ENCODE measurements around the gene NSD2.

NSD2 gene

GRCh38 chr4:1975880-1976279 is 104.7 kb downstream of the NSD2 start:
- peaks cover 28% of the 10 kb centered on the region for H3K36me3 ChIP-seq (ENCODE audit: control insufficient read depth, insufficient read depth, low read length)

DNA sequence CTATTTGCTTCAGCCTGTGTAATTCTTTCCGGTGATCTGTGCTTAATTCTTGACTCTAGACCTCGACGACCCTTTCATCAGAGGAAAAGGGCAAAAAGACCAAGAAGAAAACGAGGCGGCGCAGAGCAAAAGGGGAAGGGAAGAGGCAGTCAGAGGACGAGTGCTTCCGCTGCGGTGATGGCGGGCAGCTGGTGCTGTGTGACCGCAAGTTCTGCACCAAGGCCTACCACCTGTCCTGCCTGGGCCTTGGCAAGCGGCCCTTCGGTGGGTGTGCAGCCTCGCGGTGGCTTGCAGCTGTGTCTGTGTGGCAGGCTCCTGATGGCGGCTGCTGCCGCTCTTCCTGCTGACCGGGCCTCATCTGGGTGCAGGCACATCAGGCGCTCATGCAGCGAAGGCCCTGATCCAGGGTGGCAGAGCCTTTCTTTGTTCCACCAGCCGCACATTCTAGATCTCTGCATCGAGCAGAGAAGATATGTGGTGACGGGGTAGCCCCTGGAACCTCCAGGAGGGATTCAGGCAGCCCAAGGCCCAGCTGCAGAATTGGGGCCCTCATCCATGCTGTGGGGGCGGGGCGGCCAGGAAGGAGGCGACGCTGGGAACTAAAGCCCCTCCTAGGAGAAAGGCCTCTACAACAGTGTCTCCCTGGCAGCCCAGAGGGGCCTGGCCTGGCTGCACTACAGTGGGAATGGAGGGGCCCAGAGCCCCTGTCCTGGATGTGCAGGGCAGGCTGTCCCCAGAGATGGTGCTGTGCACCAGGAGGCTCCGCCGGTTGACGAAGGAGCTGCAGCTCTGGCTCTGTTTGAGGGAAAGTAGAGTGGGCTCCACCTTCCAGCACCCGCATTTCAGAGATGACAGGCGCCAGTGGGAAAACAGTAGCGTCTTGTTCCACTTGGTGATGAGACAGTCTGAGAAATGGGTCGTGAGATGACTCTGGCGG is 105.5 kb downstream of the NSD2 start:
- H3K9ac ChIP-seq (ENCODE audit: low read length) = no peak overlapping the region
- no peaks in the 10 kb centered on the region for H3K4me1 ChIP-seq (ENCODE audit: control insufficient read depth, insufficient read depth, low read length)
- no peak overlapping the region for H3K27ac ChIP-seq (ENCODE audit: low read depth, low read length)
- H3K36me3 ChIP-seq (ENCODE audit: control insufficient read depth, insufficient read depth, low read length) = peaks cover 31% of the 10 kb centered on the region
- H3K4me3 ChIP-seq (ENCODE audit: low read length) = no peak overlapping the region
- no peaks in the 10 kb centered on the region for H3K27me3 ChIP-seq (ENCODE audit: control insufficient read depth, insufficient read depth, low read length)

More at GRCh38 chr4:1975880-1976279, 104.7 kb downstream of the NSD2 start:
- H3K27me3 ChIP-seq (ENCODE audit: control insufficient read depth, insufficient read depth, low read length) = no peaks in the 10 kb centered on the region
- no peak overlapping the region for H3K4me3 ChIP-seq (ENCODE audit: low read length)
- no peak overlapping the region for H3K9ac ChIP-seq (ENCODE audit: low read length)
- no peak overlapping the region for H3K27ac ChIP-seq (ENCODE audit: low read depth, low read length)
- no peaks in the 10 kb centered on the region for H3K4me1 ChIP-seq (ENCODE audit: control insufficient read depth, insufficient read depth, low read length)

- no peak overlapping the region for H3K4me3 ChIP-seq (ENCODE audit: low read length)
- no peaks in the 10 kb centered on the region for H3K4me1 ChIP-seq (ENCODE audit: control insufficient read depth, insufficient read depth, low read length)
- H3K27me3 ChIP-seq (ENCODE audit: control insufficient read depth, insufficient read depth, low read length) = no peaks in the 10 kb centered on the region
- H3K36me3 ChIP-seq (ENCODE audit: control insufficient read depth, insufficient read depth, low read length) = peaks cover 28% of the 10 kb centered on the region
- H3K9ac ChIP-seq (ENCODE audit: low read length) = no peak overlapping the region
- no peak overlapping the region for H3K27ac ChIP-seq (ENCODE audit: low read depth, low read length)
These were observed 107.0 kb downstream of the NSD2 start for GRCh38 chr4:1978226-1978625.

DNA sequence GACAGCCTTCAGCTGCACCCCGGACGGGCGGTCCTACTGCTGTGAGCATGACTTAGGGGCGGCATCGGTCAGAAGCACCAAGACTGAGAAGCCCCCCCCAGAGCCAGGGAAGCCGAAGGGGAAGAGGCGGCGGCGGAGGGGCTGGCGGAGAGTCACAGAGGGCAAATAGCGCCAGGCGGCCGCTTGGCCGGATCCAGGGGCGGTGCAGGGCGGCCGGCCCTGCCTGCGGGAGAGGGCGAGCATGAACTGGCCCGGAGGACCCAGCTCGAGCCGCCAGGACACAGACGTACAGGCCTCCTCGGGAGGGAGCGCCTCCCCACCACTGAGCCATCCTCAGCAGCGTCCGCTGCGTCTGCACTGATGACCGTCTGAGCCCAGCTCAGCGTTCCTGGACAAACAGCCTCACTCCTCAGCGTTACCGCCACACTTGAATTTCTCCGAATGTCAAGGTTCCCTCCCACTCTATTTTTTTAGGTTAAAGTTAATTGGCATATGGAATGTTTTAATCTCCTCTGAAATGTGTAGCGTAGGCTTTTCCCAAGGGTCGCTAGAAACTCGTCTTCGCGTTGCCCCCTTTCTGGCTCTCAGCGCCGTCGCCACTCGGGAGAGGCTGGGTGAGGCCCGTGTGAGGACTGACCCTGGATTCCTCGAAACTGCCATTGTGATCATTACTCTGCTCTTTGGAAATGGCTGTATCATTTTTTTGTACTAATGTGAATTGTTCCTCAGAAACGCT is 107.7 kb downstream of the NSD2 start:
- no peak overlapping the region for H3K27ac ChIP-seq (ENCODE audit: low read depth, low read length)
- peaks cover 32% of the 10 kb centered on the region for H3K36me3 ChIP-seq (ENCODE audit: control insufficient read depth, insufficient read depth, low read length)
- no peak overlapping the region for H3K4me3 ChIP-seq (ENCODE audit: low read length)
- no peak overlapping the region for H3K9ac ChIP-seq (ENCODE audit: low read length)
- H3K4me1 ChIP-seq (ENCODE audit: control insufficient read depth, insufficient read depth, low read length) = no peaks in the 10 kb centered on the region
- H3K27me3 ChIP-seq (ENCODE audit: control insufficient read depth, insufficient read depth, low read length) = no peaks in the 10 kb centered on the region

DNA sequence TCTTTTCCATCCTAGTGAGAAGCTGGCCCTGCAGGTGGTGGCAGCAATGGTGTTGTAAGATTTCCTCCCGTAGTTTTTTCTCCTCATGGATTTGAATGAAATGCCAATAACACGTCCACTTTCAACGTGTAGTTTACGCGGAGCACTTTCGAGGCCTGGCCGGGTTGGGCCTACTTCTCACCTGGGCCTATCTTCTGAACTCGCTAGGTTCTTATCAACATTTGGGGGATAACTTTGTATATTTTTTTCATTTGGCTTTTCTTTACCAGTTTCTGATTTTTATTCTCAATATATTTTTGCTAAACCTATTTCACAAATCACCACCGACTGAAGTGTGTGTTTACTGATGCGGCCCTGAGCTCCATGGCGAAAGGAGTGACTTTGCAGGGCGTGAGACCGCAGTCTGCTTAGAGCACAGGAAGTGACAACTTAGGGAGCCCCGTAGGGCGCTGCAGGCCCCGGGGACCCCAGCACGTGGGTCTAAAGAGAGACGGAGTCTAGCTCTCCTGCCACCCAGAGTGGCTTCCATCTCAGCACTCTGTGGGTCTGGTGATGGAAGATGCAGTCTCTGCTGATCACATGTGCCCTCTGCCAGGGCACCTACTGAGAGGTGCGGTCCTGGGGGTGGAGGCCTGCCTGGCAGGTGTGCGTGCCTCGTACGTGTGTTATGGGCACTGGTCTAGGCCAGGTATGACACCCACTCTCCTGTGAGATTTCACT is 108.4 kb downstream of the NSD2 start:
- H3K36me3 ChIP-seq (ENCODE audit: control insufficient read depth, insufficient read depth, low read length) = peaks cover 32% of the 10 kb centered on the region
- no peak overlapping the region for H3K4me3 ChIP-seq (ENCODE audit: low read length)
- no peaks in the 10 kb centered on the region for H3K4me1 ChIP-seq (ENCODE audit: control insufficient read depth, insufficient read depth, low read length)
- H3K27ac ChIP-seq (ENCODE audit: low read depth, low read length) = no peak overlapping the region
- H3K27me3 ChIP-seq (ENCODE audit: control insufficient read depth, insufficient read depth, low read length) = no peaks in the 10 kb centered on the region
- H3K9ac ChIP-seq (ENCODE audit: low read length) = no peak overlapping the region

DNA sequence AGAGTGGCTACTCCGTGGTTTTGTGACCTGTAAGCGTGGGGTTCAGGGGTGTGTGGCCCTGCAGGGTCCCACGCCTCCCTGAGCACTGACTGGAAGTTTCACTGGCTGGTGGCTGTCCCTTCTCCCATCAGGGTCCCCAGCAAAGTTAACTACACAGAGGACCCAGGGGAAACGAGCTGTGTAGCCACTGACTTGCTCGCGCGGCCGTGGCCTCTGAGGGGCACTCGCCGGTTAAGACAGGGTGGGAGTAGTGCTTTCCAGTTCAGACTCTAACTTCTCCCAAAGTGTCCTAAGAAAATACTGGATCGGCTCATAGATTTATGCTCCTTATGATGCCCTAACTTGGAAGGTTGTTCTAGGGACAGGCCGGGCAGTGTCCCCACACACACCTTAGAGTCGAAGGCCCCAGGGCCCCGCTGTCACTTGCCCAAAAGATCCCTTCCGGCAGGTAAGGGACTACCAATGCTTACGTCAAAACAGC is 109.4 kb downstream of the NSD2 start:
- Histone ChIP-seq H3K9ac (ENCODE audit: low read length) (no peak overlapping the region), H3K36me3 (ENCODE audit: control insufficient read depth, insufficient read depth, low read length) (peaks cover 35% of the 10 kb centered on the region)

GRCh38 chr4:1981251-1982058 is 110.3 kb downstream of the NSD2 start:
- H3K4me1 ChIP-seq (ENCODE audit: control insufficient read depth, insufficient read depth, low read length) = no peaks in the 10 kb centered on the region
- no peak overlapping the region for H3K4me3 ChIP-seq (ENCODE audit: low read length)
- no peak overlapping the region for H3K9ac ChIP-seq (ENCODE audit: low read length)
- H3K27me3 ChIP-seq (ENCODE audit: control insufficient read depth, insufficient read depth, low read length) = no peaks in the 10 kb centered on the region
- peaks cover 28% of the 10 kb centered on the region for H3K36me3 ChIP-seq (ENCODE audit: control insufficient read depth, insufficient read depth, low read length)
- no peak overlapping the region for H3K27ac ChIP-seq (ENCODE audit: low read depth, low read length)

More for the DNA sequence above, 109.4 kb downstream of the NSD2 start:
- Histone ChIP-seq H3K27ac (ENCODE audit: low read depth, low read length) (no peak overlapping the region), H3K4me1 (ENCODE audit: control insufficient read depth, insufficient read depth, low read length) (no peaks in the 10 kb centered on the region), H3K27me3 (ENCODE audit: control insufficient read depth, insufficient read depth, low read length) (no peaks in the 10 kb centered on the region), H3K4me3 (ENCODE audit: low read length) (no peak overlapping the region)

DNA sequence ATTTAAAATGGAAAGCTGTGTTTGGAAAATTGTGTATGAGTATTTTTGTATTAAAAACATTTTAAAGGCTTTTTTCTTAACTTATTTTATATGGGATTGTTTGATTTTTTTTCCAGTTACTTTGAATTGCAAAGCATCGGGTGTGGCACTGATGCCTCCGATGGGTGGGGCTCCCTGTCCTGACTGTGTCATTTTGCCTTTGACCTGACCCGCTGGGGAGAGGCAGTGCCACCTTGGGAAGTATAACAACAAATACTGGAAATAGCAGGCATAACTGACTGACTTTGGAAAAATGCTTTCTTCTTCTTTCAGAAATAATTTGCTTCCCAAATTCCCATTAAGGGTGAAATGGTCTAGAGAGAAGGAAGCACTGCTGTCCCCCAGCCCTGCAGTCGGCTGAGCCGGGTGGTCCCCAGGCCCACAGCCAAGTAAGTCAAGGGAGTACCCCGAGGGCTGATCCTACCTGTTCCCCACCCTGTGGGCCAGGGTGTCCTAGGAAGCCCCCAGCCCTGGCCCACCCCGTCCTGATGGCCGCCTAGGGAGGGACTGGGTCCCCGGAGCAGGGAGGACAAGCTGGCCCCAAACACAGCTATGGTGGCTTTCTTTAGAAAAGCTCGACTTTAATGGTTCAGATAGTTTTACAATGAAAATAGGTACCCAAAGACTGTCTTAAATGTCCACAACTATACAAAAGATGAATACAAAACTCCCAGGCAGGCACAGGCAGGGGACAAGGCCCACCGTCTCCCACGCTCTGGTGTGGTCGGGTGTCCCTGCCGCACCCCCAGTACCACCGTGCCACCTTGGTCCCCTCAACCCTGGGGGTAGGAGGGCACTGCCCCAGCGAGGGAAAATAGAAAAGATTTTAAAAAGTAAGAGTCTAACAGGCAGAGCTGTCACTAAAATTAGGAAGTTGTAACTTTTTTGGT is 111.2 kb downstream of the NSD2 start:
- no peak overlapping the region for H3K27ac ChIP-seq (ENCODE audit: low read depth, low read length)

DNA sequence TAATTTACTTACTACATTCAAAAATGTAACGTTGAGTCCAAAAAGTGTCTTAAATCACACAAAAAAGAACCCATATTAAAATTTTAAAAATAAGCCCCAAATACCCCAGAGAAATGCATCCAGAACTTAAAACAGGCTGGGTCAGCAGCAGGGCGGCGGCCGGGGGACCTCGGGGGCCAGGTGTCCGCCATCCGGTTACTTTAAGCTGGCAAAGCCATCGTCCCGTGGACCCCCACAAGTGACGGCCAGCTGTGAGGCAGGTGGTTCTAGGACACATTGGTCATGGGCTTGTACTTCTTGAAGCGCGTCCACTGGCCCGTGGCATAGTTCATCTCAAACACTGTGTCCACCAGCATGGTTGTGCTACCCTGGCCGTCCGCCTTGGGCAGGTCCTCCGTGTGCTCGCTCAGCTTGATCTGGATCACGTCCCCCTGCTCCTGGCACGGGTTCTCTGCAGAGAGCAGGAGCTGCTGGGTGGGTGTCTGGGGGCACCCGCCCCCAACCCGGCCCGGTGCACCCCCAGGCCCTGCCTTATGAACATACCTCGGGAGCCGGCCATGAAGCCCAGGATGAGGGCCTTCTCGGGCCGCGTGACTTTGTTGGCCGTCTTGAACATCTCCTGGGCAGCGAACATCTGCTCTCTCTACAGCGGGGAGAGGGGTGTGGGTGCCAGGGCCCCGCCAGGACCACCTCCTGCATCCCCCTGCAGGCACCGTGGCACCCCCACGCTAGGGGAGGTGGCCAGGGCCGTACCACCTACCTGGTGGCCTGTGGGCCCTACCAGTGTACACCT is 112.1 kb downstream of the NSD2 start:
- peaks cover 33% of the 10 kb centered on the region for H3K36me3 ChIP-seq (ENCODE audit: control insufficient read depth, insufficient read depth, low read length)
- no peak overlapping the region for H3K4me3 ChIP-seq (ENCODE audit: low read length)
- no peaks in the 10 kb centered on the region for H3K4me1 ChIP-seq (ENCODE audit: control insufficient read depth, insufficient read depth, low read length)
- no peak overlapping the region for H3K9ac ChIP-seq (ENCODE audit: low read length)
- no peaks in the 10 kb centered on the region for H3K27me3 ChIP-seq (ENCODE audit: control insufficient read depth, insufficient read depth, low read length)
- H3K27ac ChIP-seq (ENCODE audit: low read depth, low read length) = no peak overlapping the region

More for the DNA sequence above, 111.2 kb downstream of the NSD2 start:
- no peak overlapping the region for H3K4me3 ChIP-seq (ENCODE audit: low read length)
- peaks cover 28% of the 10 kb centered on the region for H3K36me3 ChIP-seq (ENCODE audit: control insufficient read depth, insufficient read depth, low read length)
- H3K27me3 ChIP-seq (ENCODE audit: control insufficient read depth, insufficient read depth, low read length) = no peaks in the 10 kb centered on the region
- no peak overlapping the region for H3K9ac ChIP-seq (ENCODE audit: low read length)
- H3K4me1 ChIP-seq (ENCODE audit: control insufficient read depth, insufficient read depth, low read length) = no peaks in the 10 kb centered on the region

GRCh38 chr4:1983846-1984405 is 112.7 kb downstream of the NSD2 start:
- H3K4me1 ChIP-seq (ENCODE audit: control insufficient read depth, insufficient read depth, low read length) = no peaks in the 10 kb centered on the region
- H3K36me3 ChIP-seq (ENCODE audit: control insufficient read depth, insufficient read depth, low read length) = peaks cover 33% of the 10 kb centered on the region
- no peak overlapping the region for H3K9ac ChIP-seq (ENCODE audit: low read length)
- H3K27ac ChIP-seq (ENCODE audit: low read depth, low read length) = no peak overlapping the region
- no peak overlapping the region for H3K4me3 ChIP-seq (ENCODE audit: low read length)
- H3K27me3 ChIP-seq (ENCODE audit: control insufficient read depth, insufficient read depth, low read length) = no peaks in the 10 kb centered on the region

Data from rectal smooth muscle tissue (tissue), 1 donor.